GM12874 (cell line): ENCODE measurements around the gene UBTFL1.
"Not testable (repeated sequence)": the region's sequence is repeated elsewhere in the genome, so short reads cannot be mapped to it uniquely, and the experiment has no call there.

Source experiments
- CTCF ChIP-seq: IDR thresholded peaks from 2 replicates; pipeline ENCODE4 v1.5.1; 2011; ENCODE audit warnings: low read depth, mild to moderate bottlenecking, control low read depth, low read length, moderate library complexity; ENCODE audit not compliant: insufficient read depth

The UBTFL1 gene

DNA sequence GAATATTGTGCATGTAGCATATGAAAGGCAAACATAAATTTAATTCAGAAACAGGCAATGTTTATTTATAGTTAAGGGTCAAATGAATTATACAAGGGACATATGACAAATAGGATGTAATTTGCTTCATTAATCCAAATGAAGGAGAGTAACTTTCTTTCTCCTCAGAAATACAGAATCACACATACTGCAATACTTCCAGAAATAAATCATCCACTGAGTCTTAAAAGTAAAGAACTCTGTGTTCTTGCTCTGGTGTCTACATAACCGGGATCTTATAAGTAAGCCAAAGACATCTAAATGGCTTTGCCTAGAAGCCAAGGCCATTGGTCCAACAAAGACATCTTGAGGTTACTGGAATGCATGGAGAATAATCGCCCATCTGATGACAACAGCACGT is at the start of gene UBTFL1:
UBTFL1 (plus strand) TSS at position 301 of the 400 bp plus-strand sequence; CDS start at position 301, 0 bp downstream.
- not testable (repeated sequence) for TF ChIP-seq CTCF

DNA sequence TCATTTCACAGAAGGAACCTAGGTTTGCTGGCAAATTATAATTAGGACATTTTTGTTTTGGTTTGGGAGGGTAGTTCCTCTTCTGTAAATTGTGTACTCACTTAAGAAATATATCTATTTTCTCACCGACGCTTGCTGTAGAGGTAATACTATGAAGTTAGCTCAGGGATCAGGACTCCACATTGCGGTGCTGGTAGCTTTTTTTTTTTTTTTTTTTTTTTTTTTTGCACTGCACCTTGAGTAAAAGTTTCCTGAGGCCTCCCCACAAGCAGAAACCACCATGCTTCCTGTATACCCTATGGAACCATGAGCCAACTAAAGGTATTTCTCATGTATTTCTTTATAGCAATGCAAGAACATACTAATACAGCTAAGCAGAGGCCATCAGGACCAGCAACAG is 14.7 kb downstream of the UBTFL1 start:
- TF ChIP-seq CTCF: no peak

GRCh38 chr11:90113541-90113940 is 27.8 kb downstream of the UBTFL1 start:
- TF ChIP-seq CTCF: no peak

- TF ChIP-seq CTCF: no peak
Observed at GRCh38 chr11:90120191-90120590, 34.4 kb downstream of the UBTFL1 start.

GRCh38 chr11:90124371-90124770 is 38.6 kb downstream of the UBTFL1 start:
- no peak for TF ChIP-seq CTCF

DNA sequence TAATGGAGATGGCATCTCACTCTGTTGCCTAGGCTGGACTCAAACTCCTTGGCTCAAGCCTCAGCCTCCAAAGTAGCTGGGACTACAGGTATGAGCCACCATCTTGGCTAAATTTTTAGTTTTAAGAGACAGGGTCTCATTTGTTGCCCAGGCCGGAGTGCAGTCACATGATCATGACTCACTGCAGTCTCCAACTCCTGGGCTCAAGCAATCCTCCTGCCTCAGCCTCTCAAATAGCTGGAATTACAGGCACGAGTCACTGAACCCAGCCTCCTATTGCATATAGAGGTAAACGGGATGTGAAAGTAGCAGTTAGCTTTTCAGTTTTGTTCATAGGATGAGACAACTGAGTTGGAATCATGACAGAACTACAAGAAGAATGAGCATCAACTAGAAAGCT is 39.2 kb downstream of the UBTFL1 start:
- no peak for TF ChIP-seq CTCF

GRCh38 chr11:90133560-90134477 is 48.1 kb downstream of the UBTFL1 start:
- TF ChIP-seq CTCF: no peak
